GM12878 (cell line): ENCODE results near the gene ZNF462.

ENCODE experiments used
- CREB1 ChIP-seq: IDR thresholded peaks from 2 replicates; pipeline ENCODE4 v1.6.1; 2012; ENCODE audit warnings: low read depth, mild to moderate bottlenecking, inconsistent platforms
- CTCF ChIP-seq, 3 experiments: IDR thresholded peaks in 2 of 3; conservative IDR thresholded peaks in 1 of 3; 2 replicates each; pipeline ENCODE4 v1.5.1; 2011; ENCODE audit warnings: low read depth in 3 of 3, low read length in 3 of 3, mild to moderate bottlenecking in 3 of 3, control low read depth in 2 of 3, moderate library complexity in 2 of 3, inconsistent platforms in 1 of 3, mixed read lengths in 1 of 3; ENCODE audit not compliant: control insufficient read depth in 2 of 3, insufficient read depth in 1 of 3; ENCODE audit errors: extremely low read depth in 1 of 3
- GABPA ChIP-seq: IDR thresholded peaks from 2 replicates; pipeline ENCODE4 v1.6.1; 2014; ENCODE audit warnings: antibody characterized with exemption, low read depth, mild to moderate bottlenecking, inconsistent platforms
- NFIC ChIP-seq: IDR thresholded peaks from 2 replicates; pipeline ENCODE4 v1.6.1; 2012; ENCODE audit warnings: low read depth, mild to moderate bottlenecking, inconsistent platforms, low read length, moderate library complexity
- NFYB ChIP-seq: IDR thresholded peaks from 2 replicates; pipeline ENCODE4 v1.6.1; 2011; ENCODE audit warnings: low read depth, mild to moderate bottlenecking, low read length, improper control_type of control experiment, moderate library complexity; ENCODE audit not compliant: insufficient read depth
- NR2F1 ChIP-seq: fragments of 450-650 bp; conservative IDR thresholded peaks from 2 replicates; pipeline ENCODE4 v1.6.1; 2017; ENCODE audit warnings: mild to moderate bottlenecking
- USF2 ChIP-seq: IDR thresholded peaks from 2 replicates; pipeline ENCODE4 v1.6.1; 2011; ENCODE audit warnings: low read depth, low read length, improper control_type of control experiment, borderline replicate concordance
- YBX1 ChIP-seq: fragments of 450-650 bp; IDR thresholded peaks from 2 replicates; pipeline ENCODE4 v1.6.1; 2016; ENCODE audit warnings: antibody characterized with exemption
- YY1 ChIP-seq: IDR thresholded peaks from 2 replicates; pipeline ENCODE4 v1.6.1; 2011; ENCODE audit warnings: low read depth, mild to moderate bottlenecking, low read length
- ZBED1 ChIP-seq: IDR thresholded peaks from 2 replicates; pipeline ENCODE4 v1.6.1; 2016; ENCODE audit warnings: borderline replicate concordance

GRCh38 chr9:106859957-106860720 is 2.8 kb upstream of the ZNF462 start:
- no peak for TF ChIP-seq NFIC
- TF ChIP-seq USF2, result no peak
- no peak for TF ChIP-seq GABPA
- no peak for TF ChIP-seq YY1
- no peak for TF ChIP-seq CTCF (IDR thresholded peaks at IDR 0.05 in 2 of 3, conservative IDR thresholded peaks at IDR 0.05 in 1 of 3; ENCODE audit: control insufficient read depth in 2 of 3, extremely low read depth in 1 of 3, insufficient read depth in 1 of 3, low read depth in 3 of 3, low read length in 3 of 3)
- TF ChIP-seq ZBED1, result no peak
- no peak for TF ChIP-seq CREB1
- no peak for TF ChIP-seq NFYB
- no peak for TF ChIP-seq YBX1
- no peak for TF ChIP-seq NR2F1
